Measurements from ENCODE around the gene BRAF.
A peak's percentile ranks its signal among the peaks of the same experiment; 100 is the strongest.
"Not testable (repeated sequence)": the region's sequence is repeated elsewhere in the genome, so short reads cannot be mapped to it uniquely, and the experiment has no call there.

Gene BRAF

DNA sequence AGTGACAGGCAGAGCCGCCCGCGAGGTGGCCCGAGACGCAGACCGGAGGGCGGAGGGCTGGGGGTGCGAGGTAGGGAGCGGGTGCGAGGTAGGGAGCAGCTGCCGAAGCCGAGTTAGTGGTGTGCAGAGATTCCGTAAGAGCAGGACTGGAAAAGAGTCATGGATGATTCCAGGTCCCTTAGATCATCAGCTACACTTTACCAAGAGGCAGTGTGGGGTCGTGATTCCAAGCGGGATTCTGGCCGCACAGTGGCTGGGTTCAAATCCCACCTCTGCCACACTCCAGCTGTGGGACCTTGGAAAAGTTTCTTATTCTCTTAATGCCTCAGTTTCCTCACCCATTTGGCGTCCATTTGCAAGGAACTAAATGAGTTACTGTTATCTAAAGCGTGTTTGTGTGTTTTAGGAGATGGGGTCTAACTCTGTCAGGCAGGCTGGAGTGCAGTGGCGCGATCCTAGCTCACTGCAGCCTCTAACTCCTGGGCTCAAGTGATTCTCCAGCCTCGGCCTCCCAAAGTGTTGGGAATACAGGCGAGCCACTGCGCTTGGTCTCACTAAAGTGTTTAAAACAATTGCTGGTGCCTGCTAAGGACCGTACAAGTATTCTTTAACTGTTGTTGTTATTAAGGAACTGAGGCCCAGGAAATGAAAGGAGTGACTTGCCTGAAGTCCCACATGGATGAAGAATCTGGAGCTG is 227.1 kb downstream of the BRAF start:
- TF ChIP-seq, protein P1, sequence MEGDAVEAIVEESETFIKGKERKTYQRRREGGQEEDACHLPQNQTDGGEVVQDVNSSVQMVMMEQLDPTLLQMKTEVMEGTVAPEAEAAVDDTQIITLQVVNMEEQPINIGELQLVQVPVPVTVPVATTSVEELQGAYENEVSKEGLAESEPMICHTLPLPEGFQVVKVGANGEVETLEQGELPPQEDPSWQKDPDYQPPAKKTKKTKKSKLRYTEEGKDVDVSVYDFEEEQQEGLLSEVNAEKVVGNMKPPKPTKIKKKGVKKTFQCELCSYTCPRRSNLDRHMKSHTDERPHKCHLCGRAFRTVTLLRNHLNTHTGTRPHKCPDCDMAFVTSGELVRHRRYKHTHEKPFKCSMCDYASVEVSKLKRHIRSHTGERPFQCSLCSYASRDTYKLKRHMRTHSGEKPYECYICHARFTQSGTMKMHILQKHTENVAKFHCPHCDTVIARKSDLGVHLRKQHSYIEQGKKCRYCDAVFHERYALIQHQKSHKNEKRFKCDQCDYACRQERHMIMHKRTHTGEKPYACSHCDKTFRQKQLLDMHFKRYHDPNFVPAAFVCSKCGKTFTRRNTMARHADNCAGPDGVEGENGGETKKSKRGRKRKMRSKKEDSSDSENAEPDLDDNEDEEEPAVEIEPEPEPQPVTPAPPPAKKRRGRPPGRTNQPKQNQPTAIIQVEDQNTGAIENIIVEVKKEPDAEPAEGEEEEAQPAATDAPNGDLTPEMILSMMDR (IDR thresholded peaks at IDR 0.05; ENCODE audit: low read depth, low read length) = no peak
- DNase-seq (ENCODE audit: low read depth in 2 of 2) = peak in 1 of 2 donors; percentile 56
- peak overlapping the region; percentile 76 to 90 for H3K4me3 ChIP-seq (replicated peaks in 1 of 2; ENCODE audit: low read depth in 2 of 2, low read length in 2 of 2)

DNA sequence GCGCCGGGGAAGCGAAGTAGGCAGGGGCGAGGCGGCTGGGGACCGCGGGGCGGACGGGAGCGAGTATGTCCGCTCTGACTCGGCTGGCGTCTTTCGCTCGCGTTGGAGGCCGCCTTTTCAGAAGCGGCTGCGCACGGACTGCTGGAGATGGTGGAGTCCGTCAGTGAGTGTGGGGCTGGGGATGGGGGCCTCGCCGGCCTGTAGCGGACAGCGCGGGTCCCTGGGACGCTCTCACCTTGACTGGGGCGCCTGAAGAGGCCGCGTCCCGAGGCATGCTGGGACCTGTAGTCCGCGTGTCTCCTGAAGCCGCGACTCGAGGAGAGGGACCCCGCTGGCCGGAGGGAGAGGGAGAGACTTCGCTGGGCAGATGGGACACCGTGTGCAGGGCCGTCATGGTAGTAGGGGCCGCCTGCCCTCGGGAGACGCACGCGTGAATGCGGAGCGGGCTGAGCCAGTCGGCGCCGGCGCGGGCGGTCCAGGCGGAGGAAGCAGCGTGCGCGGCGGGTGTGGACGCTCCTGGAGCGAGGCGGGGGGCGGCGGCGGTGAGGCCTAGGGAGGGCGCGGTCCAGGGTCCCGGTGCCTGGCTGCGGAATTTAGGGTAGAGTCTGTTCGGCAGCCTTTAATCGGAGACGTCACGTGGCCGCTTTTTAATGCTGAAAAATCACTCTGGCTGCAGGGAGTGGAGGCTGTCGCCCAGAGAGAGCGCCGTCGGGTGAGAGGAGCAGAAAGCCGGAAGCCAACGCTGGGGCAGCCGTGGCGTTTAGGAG is 227.9 kb downstream of the BRAF start, which contains the start of gene NDUFB2:
NDUFB2 (plus strand) TSS at position 29 of the 767 bp plus-strand sequence; CDS start at position 66, 37 bp downstream.
- TF ChIP-seq, protein P1 (IDR thresholded peaks at IDR 0.05; ENCODE audit: low read depth, low read length) = no peak
- H3K4me3 ChIP-seq (replicated peaks in 1 of 2; ENCODE audit: low read depth in 2 of 2, low read length in 2 of 2) = peak within 1 kb of the TSS; percentile 76 to 90
- peak; percentile 80 to 82 for DNase-seq (ENCODE audit: low read depth in 2 of 2)

DNA sequence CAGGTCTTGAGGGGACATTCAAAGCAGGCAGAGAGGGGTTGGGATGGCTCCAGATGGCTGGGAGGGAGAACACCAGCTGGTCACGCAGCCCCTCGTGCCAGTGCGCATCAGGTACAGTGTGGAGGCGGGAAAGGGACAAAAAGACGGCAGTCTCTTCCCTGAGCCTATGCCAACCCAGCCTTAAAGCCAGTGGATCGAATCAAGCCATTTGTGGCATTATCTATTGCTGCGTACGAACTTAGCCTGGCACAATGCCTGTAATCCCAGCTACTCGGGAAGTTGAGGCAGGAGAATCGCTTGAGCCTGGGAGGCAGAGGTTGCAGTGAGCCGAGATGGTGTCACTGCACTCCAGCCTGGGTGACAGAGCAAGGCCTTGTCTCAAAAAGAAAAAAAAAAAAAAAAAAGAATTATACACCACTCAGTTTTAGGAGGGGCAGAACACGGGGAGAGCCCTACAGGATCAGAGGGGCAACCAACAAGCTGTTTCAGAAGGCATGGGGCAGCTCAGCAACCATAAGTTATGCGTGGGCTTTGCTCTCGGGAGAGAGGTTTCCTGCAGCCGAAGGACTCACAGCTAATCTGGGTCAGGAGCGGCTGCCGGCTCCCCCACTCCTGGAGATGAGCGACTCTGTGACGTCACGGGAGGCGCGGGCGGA is 228.6 kb downstream of the BRAF start:
- DNase-seq (ENCODE audit: low read depth in 2 of 2) = peak; percentile 93
- H3K4me3 ChIP-seq (replicated peaks in 1 of 2; ENCODE audit: low read depth in 2 of 2, low read length in 2 of 2) = peak overlapping the region; percentile 76 to 90
- TF ChIP-seq, protein P1 (IDR thresholded peaks at IDR 0.05; ENCODE audit: low read depth, low read length) = no peak

- H3K4me3 ChIP-seq (replicated peaks in 1 of 2; ENCODE audit: low read depth in 2 of 2, low read length in 2 of 2) = no peak overlapping the region
- TF ChIP-seq, protein P1 (IDR thresholded peaks at IDR 0.05; ENCODE audit: low read depth, low read length) = no peak
- DNase-seq (ENCODE audit: low read depth in 2 of 2) = no peak
Observed at GRCh38 chr7:140695381-140695780, 229.3 kb downstream of the BRAF start.

DNA sequence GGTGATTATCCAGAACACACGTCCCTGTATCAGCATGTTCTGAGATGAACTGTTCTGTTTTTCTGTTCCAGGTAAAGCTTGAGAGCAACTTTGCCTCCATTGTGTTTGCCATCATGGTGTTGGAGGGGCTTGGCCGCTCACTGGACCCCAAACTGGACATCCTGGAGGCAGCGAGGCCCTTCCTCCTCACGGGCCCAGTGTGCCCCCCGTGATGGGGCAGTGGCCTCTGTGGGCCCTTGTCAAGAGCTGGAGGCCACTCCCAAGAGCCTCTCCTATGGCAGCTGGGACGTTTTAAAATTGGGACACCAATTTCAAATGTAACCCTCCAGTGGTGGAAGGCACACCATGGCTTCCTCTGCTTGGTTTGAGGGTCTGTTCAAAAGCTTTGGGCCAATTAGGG is 230.1 kb downstream of the BRAF start:
- DNase-seq (ENCODE audit: low read depth in 2 of 2) = no peak

DNA sequence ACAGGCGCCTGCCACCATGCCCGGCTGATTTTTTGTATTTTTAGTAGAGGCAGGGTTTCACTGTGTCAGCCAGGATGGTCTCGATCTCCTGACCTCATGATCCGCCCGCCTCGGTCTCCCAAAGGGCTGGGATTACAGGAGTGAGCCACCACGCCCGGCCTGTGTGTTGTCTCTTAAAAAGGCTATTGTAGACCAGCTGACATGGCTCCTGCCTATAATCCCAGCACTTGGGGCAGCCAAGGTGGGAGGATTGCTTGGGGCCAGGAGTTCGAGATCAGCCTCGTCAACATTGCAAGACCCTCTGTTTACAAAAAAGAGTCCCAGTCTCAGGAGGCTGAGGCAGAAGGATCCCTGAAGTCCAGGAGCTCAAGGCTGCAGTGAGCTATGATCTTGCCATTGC is 230.9 kb downstream of the BRAF start:
- DNase-seq (ENCODE audit: low read depth in 2 of 2); H3K4me3 ChIP-seq (replicated peaks in 1 of 2; ENCODE audit: low read depth in 2 of 2, low read length in 2 of 2): not testable (repeated sequence)

More for the DNA sequence above, 230.1 kb downstream of the BRAF start:
- no peak overlapping the region for H3K4me3 ChIP-seq (replicated peaks in 1 of 2; ENCODE audit: low read depth in 2 of 2, low read length in 2 of 2)
- TF ChIP-seq, protein P1 (IDR thresholded peaks at IDR 0.05; ENCODE audit: low read depth, low read length) = no peak
